GM10248 (cell line): ENCODE measurements around the gene ACADL.

Experiments
- CTCF ChIA-PET: fragments of 300-600 bp; sonication (Branson Sonifier 250); formaldehyde crosslinking; extraction: SDS; loops from one replicate; lab custom pipeline; 2021; ENCODE audit warnings: antibody characterized with exemption; lab: Yijun Ruan, JAX
- POLR2A ChIA-PET: fragments of 350-650 bp; sonication (Branson Sonifier 250); formaldehyde crosslinking; extraction: SDS; loops from one replicate; lab custom pipeline; 2020; ENCODE audit warnings: antibody characterized with exemption; lab: Yijun Ruan, JAX
- DNase-seq: peaks from one replicate; pipeline ENCODE4 v3.0.0; 2012; ENCODE audit errors: extremely low spot score
- TF ChIP-seq, protein P1 (sequence below): IDR thresholded peaks from 2 replicates; pipeline ENCODE4 v1.5.1; 2012; ENCODE audit warnings: mild to moderate bottlenecking, low read depth; ENCODE audit errors: extremely low read depth, missing control alignments, control extremely low read depth

ACADL gene

DNA sequence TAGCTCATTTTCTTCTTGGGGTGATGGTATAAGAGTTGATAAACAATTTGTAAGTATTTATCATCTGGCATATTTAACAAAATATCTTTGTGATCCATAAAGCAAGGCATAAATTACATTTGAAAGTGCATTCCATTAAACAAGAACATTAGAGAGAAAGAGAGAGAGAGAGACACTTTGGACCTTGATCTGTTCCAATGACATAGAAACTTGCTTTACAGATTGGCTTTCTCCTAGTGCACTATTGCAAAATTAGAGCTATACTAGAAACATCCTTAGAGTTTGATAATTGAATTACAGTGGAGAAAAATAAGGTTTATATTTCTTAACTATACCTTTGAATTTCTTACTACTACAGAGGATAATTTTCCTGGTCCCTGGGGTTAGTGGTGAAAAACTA, 5.7 kb upstream of the ACADL start:
- ChIA-PET CTCF (interaction anchor here (0.8 to 1.5 kb wide), 3 partner anchors 10 to 27 kb away, joined by 3 to 4 read pairs (median 4); no protein-coding TSS in a partner anchor), POLR2A (no interaction called here)
- DNase-seq, result no peak
- TF ChIP-seq, protein P1, sequence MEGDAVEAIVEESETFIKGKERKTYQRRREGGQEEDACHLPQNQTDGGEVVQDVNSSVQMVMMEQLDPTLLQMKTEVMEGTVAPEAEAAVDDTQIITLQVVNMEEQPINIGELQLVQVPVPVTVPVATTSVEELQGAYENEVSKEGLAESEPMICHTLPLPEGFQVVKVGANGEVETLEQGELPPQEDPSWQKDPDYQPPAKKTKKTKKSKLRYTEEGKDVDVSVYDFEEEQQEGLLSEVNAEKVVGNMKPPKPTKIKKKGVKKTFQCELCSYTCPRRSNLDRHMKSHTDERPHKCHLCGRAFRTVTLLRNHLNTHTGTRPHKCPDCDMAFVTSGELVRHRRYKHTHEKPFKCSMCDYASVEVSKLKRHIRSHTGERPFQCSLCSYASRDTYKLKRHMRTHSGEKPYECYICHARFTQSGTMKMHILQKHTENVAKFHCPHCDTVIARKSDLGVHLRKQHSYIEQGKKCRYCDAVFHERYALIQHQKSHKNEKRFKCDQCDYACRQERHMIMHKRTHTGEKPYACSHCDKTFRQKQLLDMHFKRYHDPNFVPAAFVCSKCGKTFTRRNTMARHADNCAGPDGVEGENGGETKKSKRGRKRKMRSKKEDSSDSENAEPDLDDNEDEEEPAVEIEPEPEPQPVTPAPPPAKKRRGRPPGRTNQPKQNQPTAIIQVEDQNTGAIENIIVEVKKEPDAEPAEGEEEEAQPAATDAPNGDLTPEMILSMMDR, result no peak

DNA sequence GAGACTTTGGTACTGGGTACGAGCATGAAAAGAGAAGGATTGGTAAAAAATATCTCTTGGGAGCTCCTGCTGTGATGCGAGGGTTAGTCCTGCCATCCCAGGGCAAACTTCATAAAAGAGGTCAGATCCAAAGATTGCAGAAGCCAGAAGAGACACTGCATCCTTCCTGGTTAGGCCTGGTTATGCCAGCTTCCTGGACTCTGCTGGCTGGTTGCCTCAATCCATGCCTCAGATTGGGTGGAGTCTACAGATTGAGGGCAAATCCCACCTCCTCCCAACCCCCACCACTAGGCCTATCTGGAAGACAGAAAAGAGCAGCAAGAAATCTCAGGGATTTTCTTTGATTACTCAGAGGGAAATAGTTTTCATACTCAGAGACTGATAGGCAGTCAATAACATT, 5.3 kb upstream of the ACADL start:
- no peak for DNase-seq
- ChIA-PET CTCF (interaction anchor here (1.3 to 1.5 kb wide), 2 partner anchors 10 to 12 kb away, joined by 4 read pairs; no protein-coding TSS in a partner anchor), POLR2A (no interaction called here)
- TF ChIP-seq, protein P1, result no peak

DNA sequence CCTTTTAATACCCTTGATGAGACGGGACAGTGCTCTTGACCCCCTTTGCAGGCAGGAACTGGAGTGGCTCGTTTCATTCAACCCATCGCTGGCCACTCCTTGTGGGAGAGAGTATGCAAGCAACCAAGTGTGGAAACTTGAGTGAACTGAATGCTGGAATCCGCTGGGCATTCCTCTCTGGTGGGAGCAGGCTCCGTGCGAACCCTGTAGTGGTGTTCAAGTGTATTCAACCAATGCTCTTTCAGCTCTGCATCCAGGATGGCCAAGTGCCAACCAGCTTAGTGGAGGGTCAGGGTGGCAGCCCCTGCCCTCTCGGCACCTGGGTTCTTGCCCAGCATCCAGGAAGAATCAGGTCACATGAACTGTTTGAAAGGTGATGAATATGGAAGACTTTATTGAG, 3.3 kb upstream of the ACADL start:
- POLR2A ChIA-PET, result no interaction called here
- no peak for DNase-seq
- CTCF ChIA-PET, result no interaction called here

DNA sequence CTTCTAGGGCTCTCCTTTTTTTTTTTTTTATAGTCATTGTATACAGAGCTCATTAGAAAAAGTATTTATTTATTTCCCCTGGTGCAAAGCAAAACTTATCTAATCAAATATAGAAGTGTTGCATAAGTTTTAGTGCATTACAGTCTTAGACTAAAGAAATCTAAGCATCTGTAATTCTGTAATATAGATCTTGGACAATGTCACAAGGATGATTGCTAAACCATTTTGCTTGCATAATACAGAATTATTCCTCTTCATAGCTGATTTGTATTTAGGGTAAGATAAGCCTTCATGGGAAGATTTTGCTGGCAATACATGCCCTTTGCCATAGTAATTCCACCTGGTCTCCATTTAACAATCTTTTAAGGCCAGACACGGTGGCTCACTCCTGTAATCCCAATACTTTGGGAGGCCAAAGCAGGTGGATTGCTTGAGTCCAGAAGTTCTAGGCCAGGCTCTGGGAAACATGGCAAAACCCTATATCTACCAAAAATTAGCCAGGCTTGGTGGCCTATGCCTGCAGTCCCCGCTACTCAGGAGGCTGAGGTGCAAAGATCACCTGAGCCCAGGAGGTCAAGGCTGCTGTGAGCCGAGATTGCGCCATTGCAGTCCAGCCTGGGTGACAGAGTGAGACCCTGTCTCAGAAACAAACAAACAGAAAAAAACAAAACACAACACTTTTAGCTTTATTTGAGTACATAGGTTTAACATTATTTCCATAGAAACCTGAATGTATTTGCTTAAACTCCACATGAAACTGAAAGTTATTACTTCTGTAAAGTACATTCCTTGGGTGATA, 2.2 kb upstream of the ACADL start:
- DNase-seq, result no peak
- TF ChIP-seq, protein P1, result no peak
- ChIA-PET POLR2A (no interaction called here), CTCF (interaction anchor here (1.0 kb wide), 1 partner anchor 31 kb away, joined by 3 read pairs; no protein-coding TSS in a partner anchor)

More for the DNA sequence above, 3.3 kb upstream of the ACADL start:
- TF ChIP-seq, protein P1, result no peak

DNA sequence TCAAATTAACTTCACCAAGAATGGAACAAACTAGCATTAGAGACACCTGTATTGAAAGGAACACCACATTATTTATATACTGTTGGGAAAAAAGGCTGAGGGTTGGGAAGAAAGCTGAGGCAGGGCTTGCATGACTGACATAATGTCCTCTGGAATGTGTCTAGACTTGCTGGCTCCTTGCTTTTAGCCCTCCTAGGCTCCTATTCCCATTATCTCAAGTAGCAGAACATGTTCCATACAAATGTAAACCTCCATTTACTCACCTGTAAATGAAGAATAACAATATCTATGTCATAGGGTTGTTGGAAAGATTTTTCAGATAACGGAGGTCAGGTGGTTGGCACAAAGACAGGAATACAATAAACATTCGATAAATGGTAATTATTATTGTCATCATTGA, 976 bp upstream of the ACADL start:
- TF ChIP-seq, protein P1, result no peak
- no peak for DNase-seq
- CTCF ChIA-PET, result no interaction called here
- POLR2A ChIA-PET, result no interaction called here

DNA sequence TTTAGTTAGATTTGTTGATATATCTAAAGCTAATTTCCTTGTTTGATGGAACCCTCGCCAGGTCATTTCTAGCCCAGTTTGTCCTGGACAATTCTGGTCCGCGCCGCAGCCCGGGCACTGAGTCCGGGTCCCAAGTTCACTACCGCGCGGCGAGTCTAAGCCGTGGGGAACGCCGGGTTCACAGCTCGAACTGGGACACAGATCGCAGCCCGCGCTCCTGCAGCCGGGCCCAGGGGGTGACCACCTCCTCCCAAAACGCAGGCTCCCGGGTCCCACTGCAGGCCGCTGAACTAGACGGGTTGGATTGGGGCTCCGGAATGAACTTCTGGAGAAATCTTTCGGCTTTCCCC, 681 bp downstream of the ACADL start:
- TF ChIP-seq, protein P1, result no peak
- POLR2A ChIA-PET, result no interaction called here
- CTCF ChIA-PET, result interaction anchor here (1.4 to 1.5 kb wide), 2 partner anchors 9 kb away, joined by 3 to 5 read pairs; no protein-coding TSS in a partner anchor
- DNase-seq, result no peak
